Mesendoderm (in vitro differentiated cells): Measurements from ENCODE around the gene CTLA4.

ENCODE experiments used
- DNase-seq: peaks from one replicate; pipeline ENCODE4 v3.0.0; 2013
- H2AK5ac ChIP-seq: 2 replicates; pipeline ENCODE4 v1.6.1; 2013; ENCODE audit warnings: low read length, inconsistent platforms
- H2BK120ac ChIP-seq: 2 replicates; pipeline ENCODE4 v1.6.1; 2013; ENCODE audit warnings: low read depth, mild to moderate bottlenecking, low read length, moderate library complexity, mixed read lengths
- H2BK15ac ChIP-seq: replicated peaks from 2 replicates; pipeline ENCODE4 v1.6.1; 2013; ENCODE audit warnings: low read depth, mild to moderate bottlenecking, moderate library complexity
- H2BK5ac ChIP-seq: 2 replicates; pipeline ENCODE4 v1.6.1; 2013; ENCODE audit warnings: low read length, inconsistent platforms
- H3K18ac ChIP-seq: 2 replicates; pipeline ENCODE4 v1.6.1; 2013; ENCODE audit warnings: mild to moderate bottlenecking, low read length, mixed read lengths
- H3K23ac ChIP-seq: one replicate; pipeline ENCODE4 v1.6.1; 2013; ENCODE audit warnings: low read length
- H3K27ac ChIP-seq: 2 replicates; pipeline ENCODE4 v1.5.1; 2013; ENCODE audit warnings: low read depth, mild to moderate bottlenecking, inconsistent platforms, low read length, moderate library complexity
- H3K27me3 ChIP-seq: 2 replicates; pipeline ENCODE4 v1.6.1; 2013; ENCODE audit warnings: low read length, control low read depth, mild to moderate bottlenecking, inconsistent platforms; ENCODE audit not compliant: insufficient read depth, poor library complexity
- H3K36me3 ChIP-seq: 2 replicates; pipeline ENCODE4 v1.6.1; 2013; ENCODE audit warnings: low read length, inconsistent platforms; ENCODE audit not compliant: control insufficient read depth, insufficient read depth
- H3K4ac ChIP-seq: one replicate; pipeline ENCODE4 v1.6.1; 2013; ENCODE audit warnings: low read depth, mild to moderate bottlenecking, low read length, moderate library complexity
- H3K4me1 ChIP-seq: 2 replicates; pipeline ENCODE4 v1.6.1; 2013; ENCODE audit warnings: low read depth, low read length, inconsistent platforms; ENCODE audit not compliant: control insufficient read depth
- H3K4me2 ChIP-seq: 2 replicates; pipeline ENCODE4 v1.6.1; 2013; ENCODE audit warnings: low read length
- H3K4me3 ChIP-seq: 2 replicates; pipeline ENCODE4 v1.5.1; 2013; ENCODE audit warnings: mild to moderate bottlenecking, low read length
- H3K56ac ChIP-seq: one replicate; pipeline ENCODE4 v1.6.1; 2013; ENCODE audit warnings: low read length
- H3K79me1 ChIP-seq: 2 replicates; pipeline ENCODE4 v1.6.1; 2013; ENCODE audit warnings: low read length, inconsistent platforms
- H3K79me2 ChIP-seq: 2 replicates; pipeline ENCODE4 v1.6.1; 2013; ENCODE audit warnings: mild to moderate bottlenecking, low read length; ENCODE audit not compliant: control insufficient read depth, insufficient read depth
- H3K9ac ChIP-seq: 2 replicates; pipeline ENCODE4 v1.6.1; 2013; ENCODE audit warnings: low read length, inconsistent platforms
- H4K5ac ChIP-seq: one replicate; pipeline ENCODE4 v1.6.1; 2013; ENCODE audit warnings: low read length
- H4K8ac ChIP-seq: one replicate; pipeline ENCODE4 v1.6.1; 2013; ENCODE audit warnings: low read depth, mild to moderate bottlenecking, control low read depth, low read length, moderate library complexity
- WGBS: extraction: QIAGEN DNeasy Blood & Tissue Kit; methylation state at CpG from one replicate; pipeline ENCODE4 v1.1.7; 2013; ENCODE audit warnings: low lambda C conversion rate, missing lambda C conversion rate; ENCODE audit not compliant: insufficient coverage; ENCODE audit errors: extremely low coverage; 5-methylcytosine and 5-hydroxymethylcytosine counted together

CTLA4 gene

GRCh38 chr2:203858176-203858575 is 9.4 kb upstream of the CTLA4 start:
- no peak overlapping the region for H2AK5ac ChIP-seq
- no peaks in the 10 kb centered on the region for H3K27me3 ChIP-seq
- H3K23ac ChIP-seq = no peak overlapping the region
- no peak overlapping the region for H3K27ac ChIP-seq
- no peak overlapping the region for H3K4me2 ChIP-seq
- no peaks in the 10 kb centered on the region for H3K36me3 ChIP-seq
- no peak for DNase-seq
- H3K79me1 ChIP-seq = no peaks in the 10 kb centered on the region
- no peak overlapping the region for H2BK5ac ChIP-seq
- H3K9ac ChIP-seq = no peak overlapping the region
- H2BK120ac ChIP-seq = no peak overlapping the region
- no peak overlapping the region for H3K18ac ChIP-seq
- no peaks in the 10 kb centered on the region for H3K79me2 ChIP-seq
- no peak overlapping the region for H4K5ac ChIP-seq
- no peak overlapping the region for H3K4me3 ChIP-seq
- no peak overlapping the region for H2BK15ac ChIP-seq
- WGBS = no CpG with 5 or more reads among the region's 2 CpGs
- no peak overlapping the region for H4K8ac ChIP-seq
- no peak overlapping the region for H3K4ac ChIP-seq
- H3K56ac ChIP-seq = no peak overlapping the region
- H3K4me1 ChIP-seq = no peaks in the 10 kb centered on the region

GRCh38 chr2:203859030-203859789 is 8.4 kb upstream of the CTLA4 start:
- H2BK120ac ChIP-seq = no peak overlapping the region
- no peak overlapping the region for H3K56ac ChIP-seq
- no peak overlapping the region for H2BK5ac ChIP-seq
- H3K36me3 ChIP-seq = no peaks in the 10 kb centered on the region
- H3K4me3 ChIP-seq = no peak overlapping the region
- H3K9ac ChIP-seq = no peak overlapping the region
- H3K18ac ChIP-seq = no peak overlapping the region
- H3K79me1 ChIP-seq = no peaks in the 10 kb centered on the region
- no peak overlapping the region for H4K8ac ChIP-seq
- H4K5ac ChIP-seq = no peak overlapping the region
- no peak overlapping the region for H3K4me2 ChIP-seq
- no peak overlapping the region for H3K4ac ChIP-seq
- DNase-seq = no peak
- H3K4me1 ChIP-seq = no peaks in the 10 kb centered on the region
- H3K27ac ChIP-seq = no peak overlapping the region
- no peaks in the 10 kb centered on the region for H3K27me3 ChIP-seq
- H2AK5ac ChIP-seq = no peak overlapping the region
- no CpG with 5 or more reads among the region's 3 CpGs for WGBS
- no peaks in the 10 kb centered on the region for H3K79me2 ChIP-seq
- H2BK15ac ChIP-seq = no peak overlapping the region
- no peak overlapping the region for H3K23ac ChIP-seq

- Histone ChIP-seq H4K5ac (no peak overlapping the region), H2BK15ac (no peak overlapping the region), H3K4ac (no peak overlapping the region), H3K4me2 (no peak overlapping the region), H3K79me1 (no peaks in the 10 kb centered on the region), H3K4me3 (no peak overlapping the region), H3K27me3 (no peaks in the 10 kb centered on the region), H3K23ac (no peak overlapping the region), H3K18ac (no peak overlapping the region), H4K8ac (no peak overlapping the region), H3K79me2 (no peaks in the 10 kb centered on the region), H2AK5ac (no peak overlapping the region), H3K56ac (no peak overlapping the region), H3K36me3 (no peaks in the 10 kb centered on the region), H3K9ac (no peak overlapping the region), H2BK120ac (no peak overlapping the region), H2BK5ac (no peak overlapping the region), H3K4me1 (no peaks in the 10 kb centered on the region), H3K27ac (no peak overlapping the region)
- no peak for DNase-seq
- no CpG with 5 or more reads among the region's 4 CpGs for WGBS
Measured at GRCh38 chr2:203861197-203861596, 6.4 kb upstream of the CTLA4 start.

- Histone ChIP-seq H3K18ac (no peak overlapping the region), H3K4me3 (no peak overlapping the region), H3K36me3 (no peaks in the 10 kb centered on the region), H3K9ac (no peak overlapping the region), H2BK120ac (no peak overlapping the region), H2AK5ac (no peak overlapping the region), H2BK15ac (no peak overlapping the region), H3K4me1 (no peaks in the 10 kb centered on the region), H3K79me1 (no peaks in the 10 kb centered on the region), H4K8ac (no peak overlapping the region), H3K23ac (no peak overlapping the region), H3K27me3 (no peaks in the 10 kb centered on the region), H3K4me2 (no peak overlapping the region), H3K27ac (no peak overlapping the region), H4K5ac (no peak overlapping the region), H3K4ac (no peak overlapping the region), H3K56ac (no peak overlapping the region), H3K79me2 (no peaks in the 10 kb centered on the region), H2BK5ac (no peak overlapping the region)
- DNase-seq = no peak
- WGBS = no CpG with 5 or more reads among the region's 1 CpG
Measured at GRCh38 chr2:203861607-203862006, 6.0 kb upstream of the CTLA4 start.

- H3K4me3 ChIP-seq = no peak overlapping the region
- H3K27me3 ChIP-seq = no peaks in the 10 kb centered on the region
- no peaks in the 10 kb centered on the region for H3K79me2 ChIP-seq
- H3K23ac ChIP-seq = no peak overlapping the region
- no peak overlapping the region for H3K9ac ChIP-seq
- H2BK15ac ChIP-seq = no peak overlapping the region
- H2BK5ac ChIP-seq = no peak overlapping the region
- H3K36me3 ChIP-seq = no peaks in the 10 kb centered on the region
- no peak overlapping the region for H4K8ac ChIP-seq
- H3K4me2 ChIP-seq = no peak overlapping the region
- no peak overlapping the region for H4K5ac ChIP-seq
- 100% methylated on average over 1 of the region's 6 CpGs for WGBS
- H2BK120ac ChIP-seq = no peak overlapping the region
- no peak overlapping the region for H3K4ac ChIP-seq
- H3K56ac ChIP-seq = no peak overlapping the region
- no peak overlapping the region for H3K27ac ChIP-seq
- no peak overlapping the region for H3K18ac ChIP-seq
- H3K4me1 ChIP-seq = no peaks in the 10 kb centered on the region
- no peak for DNase-seq
- no peak overlapping the region for H2AK5ac ChIP-seq
- H3K79me1 ChIP-seq = no peaks in the 10 kb centered on the region
Measured at GRCh38 chr2:203869223-203870042, 1.9 kb downstream of the CTLA4 start.
